Neural cell (in vitro differentiated cells): Measurements from ENCODE around the gene TMEM61. TPM values are rescaled to one million over a fixed set of nuclear protein-coding genes. Genes with fewer than 3 reads are reported as not detected.

ENCODE experiments used
- H2AFZ ChIP-seq: fragments of 200-600, 300-800 bp; sonication (generic), shearing (Covaris generic); 2 replicates; pipeline ENCODE4 v1.6.0; 2014; ENCODE audit warnings: low read depth, mild to moderate bottlenecking, antibody characterized with exemption, low read length, moderate library complexity
- H3F3A ChIP-seq: fragments of 200-600 bp; shearing (Covaris generic); 2 replicates; pipeline ENCODE4 v1.6.1; 2016; ENCODE audit warnings: mild to moderate bottlenecking, moderate library complexity, mixed read lengths, antibody characterized with exemption, low read length; ENCODE audit not compliant: insufficient read depth, poor library complexity, severe bottlenecking
- H3K27ac ChIP-seq: fragments of 200-600, 300-800 bp; sonication (generic), shearing (Covaris generic); 2 replicates; pipeline ENCODE4 v1.5.1; 2014; ENCODE audit warnings: mild to moderate bottlenecking, low read length, moderate library complexity
- H3K27me3 ChIP-seq: fragments of 300-800, 200-600 bp; sonication (generic), shearing (Covaris generic); 2 replicates; pipeline ENCODE4 v1.6.0; 2014; ENCODE audit warnings: mild to moderate bottlenecking, low read depth, low read length, moderate library complexity; ENCODE audit not compliant: insufficient read depth
- H3K36me3 ChIP-seq: fragments of 300-800, 200-600 bp; sonication (generic), shearing (Covaris generic); 2 replicates; pipeline ENCODE4 v1.5.1; 2014; ENCODE audit warnings: mild to moderate bottlenecking, antibody characterized with exemption, low read length, moderate library complexity; ENCODE audit not compliant: insufficient read depth
- H3K4me2 ChIP-seq: fragments of 300-800, 200-600 bp; sonication (generic), shearing (Covaris generic); 2 replicates; pipeline ENCODE4 v1.6.0; 2014; ENCODE audit warnings: mild to moderate bottlenecking, low read length
- H3K4me3 ChIP-seq: fragments of 300-800, 200-600 bp; sonication (generic), shearing (Covaris generic); 2 replicates; pipeline ENCODE4 v1.5.1; 2014; ENCODE audit warnings: mild to moderate bottlenecking, low read length, moderate library complexity
- H3K79me2 ChIP-seq: fragments of 200-600 bp; shearing (Covaris generic); replicated peaks from 2 replicates; pipeline ENCODE4 v1.6.0; 2014; ENCODE audit warnings: mild to moderate bottlenecking, low read length, moderate library complexity; ENCODE audit not compliant: insufficient read depth
- H3K9ac ChIP-seq: fragments of 300-800, 200-600 bp; sonication (generic), shearing (Covaris generic); 2 replicates; pipeline ENCODE4 v1.6.1; 2016; ENCODE audit warnings: mild to moderate bottlenecking, low read length, mixed read lengths
- H3K9me2 ChIP-seq: fragments of 200-600 bp; shearing (Covaris generic); 2 replicates; pipeline ENCODE4 v1.6.1; 2016; ENCODE audit warnings: mild to moderate bottlenecking, low read length, mixed read lengths; ENCODE audit not compliant: insufficient read depth
- H3K9me3 ChIP-seq: fragments of 200-600, 300-800 bp; sonication (generic), shearing (Covaris generic); 2 replicates; pipeline ENCODE4 v1.6.1; 2016; ENCODE audit warnings: mild to moderate bottlenecking, mixed run types, low read length, moderate library complexity, mixed read lengths
- H4K20me1 ChIP-seq: fragments of 200-600 bp; shearing (Covaris generic); 2 replicates; pipeline ENCODE4 v1.6.1; 2016; ENCODE audit warnings: mild to moderate bottlenecking, mixed run types; ENCODE audit not compliant: insufficient read depth
- EP300 ChIP-seq: fragments of 450-650 bp; conservative IDR thresholded peaks from 2 replicates; pipeline ENCODE4 v1.6.1; 2014; ENCODE audit warnings: antibody characterized with exemption, mild to moderate bottlenecking, moderate library complexity; ENCODE audit not compliant: poor library complexity, severe bottlenecking
- EZH2 ChIP-seq: fragments of 200-600, 300-800 bp; shearing (Covaris generic), sonication (generic); IDR thresholded peaks from 2 replicates; pipeline ENCODE4 v1.6.1; 2014; ENCODE audit warnings: antibody characterized with exemption, low read length, borderline replicate concordance, mild to moderate bottlenecking; ENCODE audit not compliant: insufficient read depth, poor library complexity, severe bottlenecking
- MXI1 ChIP-seq: fragments of 450-650 bp; conservative IDR thresholded peaks from 2 replicates; pipeline ENCODE4 v1.6.1; 2014; ENCODE audit warnings: antibody characterized with exemption, mild to moderate bottlenecking; ENCODE audit not compliant: poor library complexity, severe bottlenecking
- POLR2AphosphoS5 ChIP-seq: IDR thresholded peaks from 2 replicates; pipeline ENCODE4 v1.6.1; 2012
- RAD21 ChIP-seq: fragments of 450-650 bp; conservative IDR thresholded peaks from 2 replicates; pipeline ENCODE4 v1.6.1; 2014; ENCODE audit warnings: antibody characterized with exemption, mild to moderate bottlenecking, moderate library complexity
- SMC3 ChIP-seq: fragments of 450-650 bp; conservative IDR thresholded peaks from 2 replicates; pipeline ENCODE4 v1.6.1; 2014; ENCODE audit warnings: antibody characterized with exemption, mild to moderate bottlenecking, moderate library complexity; ENCODE audit not compliant: poor library complexity
- TAF1 ChIP-seq: IDR thresholded peaks from 2 replicates; pipeline ENCODE4 v1.6.1; 2012; ENCODE audit warnings: low read depth
- polyA plus RNA-seq: library from polyadenylated mRNA; depleted of rRNA; stranded (reverse); fragments of >200 nt; gene quantifications from 2 replicates; pipeline ENCODE4 v1.2.3, GENCODE V29; 2014
- TF ChIP-seq, protein P1 (sequence below): IDR thresholded peaks from 2 replicates; pipeline ENCODE4 v1.6.1; 2012; ENCODE audit warnings: borderline replicate concordance
- TF ChIP-seq, protein P2 (sequence below): fragments of 450-650 bp; IDR thresholded peaks from 2 replicates; pipeline ENCODE4 v1.5.1; 2014; ENCODE audit warnings: antibody characterized with exemption, mild to moderate bottlenecking, moderate library complexity; ENCODE audit not compliant: poor library complexity, severe bottlenecking

The TMEM61 gene
- polyA plus RNA-seq, 1 donor from 2014 or later = not detected

DNA sequence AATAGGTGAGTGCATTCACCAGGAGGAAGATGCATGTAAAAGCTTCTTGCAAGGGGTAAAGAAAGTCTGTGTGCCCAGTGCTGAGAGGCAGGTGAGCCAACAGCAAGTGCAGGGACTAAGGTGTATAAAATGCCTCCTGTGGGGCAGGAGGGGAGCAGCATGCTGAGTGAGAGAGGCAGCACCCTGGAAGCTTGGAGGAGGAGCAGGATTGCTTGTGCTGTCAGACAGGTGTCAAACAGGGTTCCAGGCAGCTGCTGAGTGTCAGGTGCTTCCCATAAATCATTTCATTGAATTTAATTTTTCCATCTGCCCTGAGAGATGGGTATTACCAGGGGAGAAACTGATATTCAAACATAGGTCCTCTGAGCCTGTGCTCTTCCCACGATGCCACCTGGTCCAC lies 32.2 kb downstream of the TMEM61 start:
- H2AFZ ChIP-seq = no peak overlapping the region
- TF ChIP-seq POLR2AphosphoS5 (peak; percentile 18), EP300 (peak; percentile 52), RAD21 (no peak)
- no peaks in the 10 kb centered on the region for H3K27me3 ChIP-seq
- H3K4me2 ChIP-seq = no peak overlapping the region
- no peaks in the 10 kb centered on the region for H3F3A ChIP-seq
- no peaks in the 10 kb centered on the region for H3K9me3 ChIP-seq
- H3K79me2 ChIP-seq = no peaks in the 10 kb centered on the region
- H3K36me3 ChIP-seq = no peaks in the 10 kb centered on the region
- no peaks in the 10 kb centered on the region for H3K9me2 ChIP-seq
- H4K20me1 ChIP-seq = no peaks in the 10 kb centered on the region
- no peak overlapping the region for H3K27ac ChIP-seq
- no peak overlapping the region for H3K9ac ChIP-seq
- no peak overlapping the region for H3K4me3 ChIP-seq

DNA sequence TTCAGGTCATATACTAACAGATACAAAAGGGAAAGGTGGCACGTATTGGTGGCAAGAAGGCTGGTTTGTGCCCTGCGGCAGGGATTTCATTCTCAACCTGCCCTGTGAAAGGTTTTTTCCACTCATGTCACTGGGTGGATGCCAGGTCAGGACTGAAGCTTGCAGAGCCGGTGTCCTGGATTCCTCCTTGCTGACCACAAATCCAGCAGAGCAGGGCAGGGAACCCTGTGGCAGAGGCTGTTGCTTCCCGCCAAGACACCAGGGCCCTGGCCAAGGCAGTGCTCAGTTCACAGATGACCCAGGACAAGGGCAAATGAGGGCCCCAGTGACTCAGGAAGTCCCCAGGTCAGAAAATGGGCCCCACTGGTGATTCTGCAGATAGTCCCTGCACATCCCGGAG lies 34.7 kb downstream of the TMEM61 start:
- Histone ChIP-seq H2AFZ (no peak overlapping the region), H3K27ac (no peak overlapping the region), H3K9me2 (no peaks in the 10 kb centered on the region), H3K9ac (no peak overlapping the region), H3K27me3 (no peaks in the 10 kb centered on the region), H4K20me1 (no peaks in the 10 kb centered on the region), H3K4me3 (no peak overlapping the region), H3K79me2 (no peaks in the 10 kb centered on the region), H3K36me3 (no peaks in the 10 kb centered on the region), H3K4me2 (no peak overlapping the region), H3F3A (no peaks in the 10 kb centered on the region), H3K9me3 (no peaks in the 10 kb centered on the region)
- TF ChIP-seq MXI1 (no peak), TAF1 (no peak), RAD21 (no peak), SMC3 (no peak)
- TF ChIP-seq, protein P1, sequence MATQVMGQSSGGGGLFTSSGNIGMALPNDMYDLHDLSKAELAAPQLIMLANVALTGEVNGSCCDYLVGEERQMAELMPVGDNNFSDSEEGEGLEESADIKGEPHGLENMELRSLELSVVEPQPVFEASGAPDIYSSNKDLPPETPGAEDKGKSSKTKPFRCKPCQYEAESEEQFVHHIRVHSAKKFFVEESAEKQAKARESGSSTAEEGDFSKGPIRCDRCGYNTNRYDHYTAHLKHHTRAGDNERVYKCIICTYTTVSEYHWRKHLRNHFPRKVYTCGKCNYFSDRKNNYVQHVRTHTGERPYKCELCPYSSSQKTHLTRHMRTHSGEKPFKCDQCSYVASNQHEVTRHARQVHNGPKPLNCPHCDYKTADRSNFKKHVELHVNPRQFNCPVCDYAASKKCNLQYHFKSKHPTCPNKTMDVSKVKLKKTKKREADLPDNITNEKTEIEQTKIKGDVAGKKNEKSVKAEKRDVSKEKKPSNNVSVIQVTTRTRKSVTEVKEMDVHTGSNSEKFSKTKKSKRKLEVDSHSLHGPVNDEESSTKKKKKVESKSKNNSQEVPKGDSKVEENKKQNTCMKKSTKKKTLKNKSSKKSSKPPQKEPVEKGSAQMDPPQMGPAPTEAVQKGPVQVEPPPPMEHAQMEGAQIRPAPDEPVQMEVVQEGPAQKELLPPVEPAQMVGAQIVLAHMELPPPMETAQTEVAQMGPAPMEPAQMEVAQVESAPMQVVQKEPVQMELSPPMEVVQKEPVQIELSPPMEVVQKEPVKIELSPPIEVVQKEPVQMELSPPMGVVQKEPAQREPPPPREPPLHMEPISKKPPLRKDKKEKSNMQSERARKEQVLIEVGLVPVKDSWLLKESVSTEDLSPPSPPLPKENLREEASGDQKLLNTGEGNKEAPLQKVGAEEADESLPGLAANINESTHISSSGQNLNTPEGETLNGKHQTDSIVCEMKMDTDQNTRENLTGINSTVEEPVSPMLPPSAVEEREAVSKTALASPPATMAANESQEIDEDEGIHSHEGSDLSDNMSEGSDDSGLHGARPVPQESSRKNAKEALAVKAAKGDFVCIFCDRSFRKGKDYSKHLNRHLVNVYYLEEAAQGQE = no peak

DNA sequence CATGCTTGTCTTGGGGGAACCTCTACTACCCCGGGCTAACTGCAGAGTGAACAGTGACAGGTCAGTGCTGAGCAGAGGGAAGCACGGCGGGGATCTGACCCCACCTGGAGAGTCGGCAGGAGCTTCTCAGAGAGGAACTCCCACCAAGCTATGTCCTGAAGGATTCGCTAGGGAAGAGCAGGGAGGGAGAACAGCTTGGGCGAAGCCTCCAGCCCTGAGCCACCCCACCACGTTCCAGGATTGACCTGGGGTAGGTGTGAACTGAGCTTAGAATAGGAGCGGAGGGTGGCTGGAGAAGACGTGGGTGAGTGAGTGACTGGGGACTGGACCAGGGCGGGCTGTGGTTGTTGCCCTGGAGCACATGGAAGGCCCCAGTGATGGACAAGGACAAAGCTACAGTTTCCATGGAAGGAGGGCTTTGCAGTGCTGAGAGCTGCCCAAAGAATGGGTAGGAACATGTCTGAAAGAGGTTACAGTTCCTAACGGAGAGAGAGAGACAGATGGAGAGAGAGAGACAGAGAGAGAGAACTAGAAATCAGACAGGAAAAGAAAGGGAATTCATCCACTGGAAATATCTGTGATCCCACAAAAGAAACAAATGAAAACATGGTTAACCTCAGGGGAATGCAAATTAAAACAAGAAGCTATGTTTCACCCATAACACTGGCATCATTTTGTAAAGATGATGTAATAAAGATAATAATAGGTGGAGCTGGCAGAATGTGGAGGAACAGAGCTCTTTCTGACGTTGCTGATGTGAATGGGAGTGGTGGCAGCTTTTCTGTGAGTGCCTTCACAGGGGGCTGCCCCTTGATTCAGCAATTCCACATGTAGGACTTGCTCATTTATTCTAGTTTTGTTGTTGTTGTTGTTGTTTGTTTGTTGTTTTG lies 35.5 kb downstream of the TMEM61 start:
- no peaks in the 10 kb centered on the region for H3F3A ChIP-seq
- no peaks in the 10 kb centered on the region for H3K36me3 ChIP-seq
- no peak overlapping the region for H3K9ac ChIP-seq
- TF ChIP-seq RAD21 = no peak
- no peak for TF ChIP-seq MXI1
- TF ChIP-seq EZH2 = no peak
- no peak for TF ChIP-seq TAF1
- no peak for TF ChIP-seq SMC3
- no peak for TF ChIP-seq POLR2AphosphoS5
- TF ChIP-seq, protein P1 = no peak
- no peak for TF ChIP-seq EP300
- TF ChIP-seq, protein P2, sequence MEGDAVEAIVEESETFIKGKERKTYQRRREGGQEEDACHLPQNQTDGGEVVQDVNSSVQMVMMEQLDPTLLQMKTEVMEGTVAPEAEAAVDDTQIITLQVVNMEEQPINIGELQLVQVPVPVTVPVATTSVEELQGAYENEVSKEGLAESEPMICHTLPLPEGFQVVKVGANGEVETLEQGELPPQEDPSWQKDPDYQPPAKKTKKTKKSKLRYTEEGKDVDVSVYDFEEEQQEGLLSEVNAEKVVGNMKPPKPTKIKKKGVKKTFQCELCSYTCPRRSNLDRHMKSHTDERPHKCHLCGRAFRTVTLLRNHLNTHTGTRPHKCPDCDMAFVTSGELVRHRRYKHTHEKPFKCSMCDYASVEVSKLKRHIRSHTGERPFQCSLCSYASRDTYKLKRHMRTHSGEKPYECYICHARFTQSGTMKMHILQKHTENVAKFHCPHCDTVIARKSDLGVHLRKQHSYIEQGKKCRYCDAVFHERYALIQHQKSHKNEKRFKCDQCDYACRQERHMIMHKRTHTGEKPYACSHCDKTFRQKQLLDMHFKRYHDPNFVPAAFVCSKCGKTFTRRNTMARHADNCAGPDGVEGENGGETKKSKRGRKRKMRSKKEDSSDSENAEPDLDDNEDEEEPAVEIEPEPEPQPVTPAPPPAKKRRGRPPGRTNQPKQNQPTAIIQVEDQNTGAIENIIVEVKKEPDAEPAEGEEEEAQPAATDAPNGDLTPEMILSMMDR = no peak
- H3K9me3 ChIP-seq = no peaks in the 10 kb centered on the region
- no peak overlapping the region for H2AFZ ChIP-seq
- no peaks in the 10 kb centered on the region for H3K9me2 ChIP-seq
- no peak overlapping the region for H3K4me3 ChIP-seq
- H3K27ac ChIP-seq = no peak overlapping the region
- H3K79me2 ChIP-seq = no peaks in the 10 kb centered on the region
- H3K4me2 ChIP-seq = no peak overlapping the region
- no peaks in the 10 kb centered on the region for H3K27me3 ChIP-seq
- H4K20me1 ChIP-seq = no peaks in the 10 kb centered on the region
